H1 (cell line): ENCODE measurements around the gene APOC1. TPM values are rescaled to one million over a fixed set of nuclear protein-coding genes. Genes with fewer than 3 reads are reported as not detected.

Experiments
- JUN ChIP-seq: IDR thresholded peaks from 2 replicates; pipeline ENCODE4 v1.6.1; 2011; ENCODE audit warnings: low read depth, mild to moderate bottlenecking, improper control_type of control experiment, low read length
- POU5F1 ChIP-seq: IDR thresholded peaks from 2 replicates; pipeline ENCODE4 v1.6.1; 2011; ENCODE audit warnings: low read depth, mild to moderate bottlenecking, low read length, moderate library complexity
- RBBP5 ChIP-seq: IDR thresholded peaks from 2 replicates; pipeline ENCODE4 v1.7.1; 2012; ENCODE audit warnings: low read depth, mild to moderate bottlenecking, inconsistent platforms, low read length, moderate library complexity, borderline replicate concordance
- YY1 ChIP-seq: IDR thresholded peaks from 2 replicates; pipeline ENCODE4 v1.6.1; 2011; ENCODE audit warnings: low read depth, mild to moderate bottlenecking, low read length
- polyA plus RNA-seq, 7 experiments: library from polyadenylated mRNA; depleted of rRNA in 3 of 7; stranded (reverse) in 5 of 7; unstranded in 2 of 7; fragments of >200 nt in 5 of 7; fragments of 200-250 nt in 2 of 7; gene quantifications; 1 replicate in 5 of 7; 2 replicates in 1 of 7; 4 replicates in 1 of 7; pipeline versions ENCODE4 v1.2.1 to v1.2.3, GENCODE V29; 2011 to 2013; ENCODE audit warnings: missing spikeins in 2 of 7, mixed read lengths in 2 of 7
- total RNA-seq: library from RNA; stranded (reverse); fragmentation: NEBNext Ultra II Directional; extraction: Animal tissue kit (Norgen Biotek cat#: 25700); gene quantifications from 2 replicates; pipeline ENCODE4 v1.2.1, GENCODE V29; 2021
- TF ChIP-seq, protein P1 (sequence below): IDR thresholded peaks from 2 replicates; pipeline ENCODE4 v1.6.1; 2012; ENCODE audit warnings: inconsistent platforms
- TF ChIP-seq, protein P2 (sequence below), 3 experiments: IDR thresholded peaks; 1 replicate in 2 of 3; 2 replicates in 1 of 3; pipeline versions ENCODE4 v1.5.1 to v1.6.1; 2011; ENCODE audit warnings: low read length in 3 of 3, mild to moderate bottlenecking in 3 of 3, inconsistent platforms in 2 of 3, low read depth in 1 of 3, moderate library complexity in 1 of 3; ENCODE audit not compliant: insufficient read depth in 1 of 3; ENCODE audit errors: control extremely low read depth in 1 of 3
- TF ChIP-seq, protein P3 (sequence below): fragments of 300-600 bp; sonication (generic); IDR thresholded peaks from 2 replicates; pipeline ENCODE4 v1.7.1; 2012; ENCODE audit warnings: low read length, moderate library complexity, mild to moderate bottlenecking, inconsistent platforms; ENCODE audit not compliant: insufficient replicate concordance

Gene APOC1
- total and polyA plus RNA-seq, 2 of the 8 experiments (the other 6 are each of a cell fraction or from before 2014, with no cell fraction given): 55.8 to 78.2 TPM

DNA sequence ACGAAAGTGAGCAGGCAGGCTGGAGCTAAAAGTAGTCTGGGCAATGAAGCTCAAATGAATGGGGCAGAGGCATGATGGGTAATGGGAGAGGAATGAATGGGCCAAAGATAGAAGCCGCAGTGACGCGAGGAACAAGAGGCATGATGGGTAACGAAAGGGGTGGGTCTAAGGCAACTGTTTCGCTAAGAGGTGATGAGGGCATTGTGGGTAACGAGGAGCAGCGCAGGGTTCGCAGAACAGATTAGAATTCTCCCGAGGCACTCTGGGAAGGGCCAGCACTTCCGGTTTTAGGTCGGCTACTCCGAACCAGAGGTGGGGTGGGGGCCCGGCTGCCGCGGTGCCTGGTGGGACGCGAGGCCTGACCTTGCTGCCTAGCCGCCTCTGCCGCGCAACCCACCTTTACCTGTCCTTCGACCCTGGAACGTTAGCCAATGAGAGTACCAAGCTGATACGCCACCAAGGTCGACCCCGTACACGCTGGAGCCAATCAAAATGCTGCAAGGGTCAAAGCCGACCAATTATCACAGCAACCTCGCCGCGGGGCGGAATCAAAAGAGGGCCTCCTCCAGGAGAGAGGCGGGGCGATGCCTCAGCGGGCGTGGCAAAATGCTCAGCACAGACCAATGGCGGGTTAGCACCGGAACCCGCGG is 23.9 kb upstream of the APOC1 start (continued):
- TF ChIP-seq, protein P1, sequence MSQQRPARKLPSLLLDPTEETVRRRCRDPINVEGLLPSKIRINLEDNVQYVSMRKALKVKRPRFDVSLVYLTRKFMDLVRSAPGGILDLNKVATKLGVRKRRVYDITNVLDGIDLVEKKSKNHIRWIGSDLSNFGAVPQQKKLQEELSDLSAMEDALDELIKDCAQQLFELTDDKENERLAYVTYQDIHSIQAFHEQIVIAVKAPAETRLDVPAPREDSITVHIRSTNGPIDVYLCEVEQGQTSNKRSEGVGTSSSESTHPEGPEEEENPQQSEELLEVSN: no peak
- TF ChIP-seq JUN (no peak), YY1 (no peak; the same call in 1 of the 2 replicates), RBBP5 (no peak), POU5F1 (no peak)
- TF ChIP-seq, protein P2, sequence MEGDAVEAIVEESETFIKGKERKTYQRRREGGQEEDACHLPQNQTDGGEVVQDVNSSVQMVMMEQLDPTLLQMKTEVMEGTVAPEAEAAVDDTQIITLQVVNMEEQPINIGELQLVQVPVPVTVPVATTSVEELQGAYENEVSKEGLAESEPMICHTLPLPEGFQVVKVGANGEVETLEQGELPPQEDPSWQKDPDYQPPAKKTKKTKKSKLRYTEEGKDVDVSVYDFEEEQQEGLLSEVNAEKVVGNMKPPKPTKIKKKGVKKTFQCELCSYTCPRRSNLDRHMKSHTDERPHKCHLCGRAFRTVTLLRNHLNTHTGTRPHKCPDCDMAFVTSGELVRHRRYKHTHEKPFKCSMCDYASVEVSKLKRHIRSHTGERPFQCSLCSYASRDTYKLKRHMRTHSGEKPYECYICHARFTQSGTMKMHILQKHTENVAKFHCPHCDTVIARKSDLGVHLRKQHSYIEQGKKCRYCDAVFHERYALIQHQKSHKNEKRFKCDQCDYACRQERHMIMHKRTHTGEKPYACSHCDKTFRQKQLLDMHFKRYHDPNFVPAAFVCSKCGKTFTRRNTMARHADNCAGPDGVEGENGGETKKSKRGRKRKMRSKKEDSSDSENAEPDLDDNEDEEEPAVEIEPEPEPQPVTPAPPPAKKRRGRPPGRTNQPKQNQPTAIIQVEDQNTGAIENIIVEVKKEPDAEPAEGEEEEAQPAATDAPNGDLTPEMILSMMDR (IDR thresholded peaks at IDR 0.05; ENCODE audit: control extremely low read depth in 1 of 3, insufficient read depth in 1 of 3, low read depth in 1 of 3, low read length in 3 of 3): no peak
- TF ChIP-seq, protein P3, sequence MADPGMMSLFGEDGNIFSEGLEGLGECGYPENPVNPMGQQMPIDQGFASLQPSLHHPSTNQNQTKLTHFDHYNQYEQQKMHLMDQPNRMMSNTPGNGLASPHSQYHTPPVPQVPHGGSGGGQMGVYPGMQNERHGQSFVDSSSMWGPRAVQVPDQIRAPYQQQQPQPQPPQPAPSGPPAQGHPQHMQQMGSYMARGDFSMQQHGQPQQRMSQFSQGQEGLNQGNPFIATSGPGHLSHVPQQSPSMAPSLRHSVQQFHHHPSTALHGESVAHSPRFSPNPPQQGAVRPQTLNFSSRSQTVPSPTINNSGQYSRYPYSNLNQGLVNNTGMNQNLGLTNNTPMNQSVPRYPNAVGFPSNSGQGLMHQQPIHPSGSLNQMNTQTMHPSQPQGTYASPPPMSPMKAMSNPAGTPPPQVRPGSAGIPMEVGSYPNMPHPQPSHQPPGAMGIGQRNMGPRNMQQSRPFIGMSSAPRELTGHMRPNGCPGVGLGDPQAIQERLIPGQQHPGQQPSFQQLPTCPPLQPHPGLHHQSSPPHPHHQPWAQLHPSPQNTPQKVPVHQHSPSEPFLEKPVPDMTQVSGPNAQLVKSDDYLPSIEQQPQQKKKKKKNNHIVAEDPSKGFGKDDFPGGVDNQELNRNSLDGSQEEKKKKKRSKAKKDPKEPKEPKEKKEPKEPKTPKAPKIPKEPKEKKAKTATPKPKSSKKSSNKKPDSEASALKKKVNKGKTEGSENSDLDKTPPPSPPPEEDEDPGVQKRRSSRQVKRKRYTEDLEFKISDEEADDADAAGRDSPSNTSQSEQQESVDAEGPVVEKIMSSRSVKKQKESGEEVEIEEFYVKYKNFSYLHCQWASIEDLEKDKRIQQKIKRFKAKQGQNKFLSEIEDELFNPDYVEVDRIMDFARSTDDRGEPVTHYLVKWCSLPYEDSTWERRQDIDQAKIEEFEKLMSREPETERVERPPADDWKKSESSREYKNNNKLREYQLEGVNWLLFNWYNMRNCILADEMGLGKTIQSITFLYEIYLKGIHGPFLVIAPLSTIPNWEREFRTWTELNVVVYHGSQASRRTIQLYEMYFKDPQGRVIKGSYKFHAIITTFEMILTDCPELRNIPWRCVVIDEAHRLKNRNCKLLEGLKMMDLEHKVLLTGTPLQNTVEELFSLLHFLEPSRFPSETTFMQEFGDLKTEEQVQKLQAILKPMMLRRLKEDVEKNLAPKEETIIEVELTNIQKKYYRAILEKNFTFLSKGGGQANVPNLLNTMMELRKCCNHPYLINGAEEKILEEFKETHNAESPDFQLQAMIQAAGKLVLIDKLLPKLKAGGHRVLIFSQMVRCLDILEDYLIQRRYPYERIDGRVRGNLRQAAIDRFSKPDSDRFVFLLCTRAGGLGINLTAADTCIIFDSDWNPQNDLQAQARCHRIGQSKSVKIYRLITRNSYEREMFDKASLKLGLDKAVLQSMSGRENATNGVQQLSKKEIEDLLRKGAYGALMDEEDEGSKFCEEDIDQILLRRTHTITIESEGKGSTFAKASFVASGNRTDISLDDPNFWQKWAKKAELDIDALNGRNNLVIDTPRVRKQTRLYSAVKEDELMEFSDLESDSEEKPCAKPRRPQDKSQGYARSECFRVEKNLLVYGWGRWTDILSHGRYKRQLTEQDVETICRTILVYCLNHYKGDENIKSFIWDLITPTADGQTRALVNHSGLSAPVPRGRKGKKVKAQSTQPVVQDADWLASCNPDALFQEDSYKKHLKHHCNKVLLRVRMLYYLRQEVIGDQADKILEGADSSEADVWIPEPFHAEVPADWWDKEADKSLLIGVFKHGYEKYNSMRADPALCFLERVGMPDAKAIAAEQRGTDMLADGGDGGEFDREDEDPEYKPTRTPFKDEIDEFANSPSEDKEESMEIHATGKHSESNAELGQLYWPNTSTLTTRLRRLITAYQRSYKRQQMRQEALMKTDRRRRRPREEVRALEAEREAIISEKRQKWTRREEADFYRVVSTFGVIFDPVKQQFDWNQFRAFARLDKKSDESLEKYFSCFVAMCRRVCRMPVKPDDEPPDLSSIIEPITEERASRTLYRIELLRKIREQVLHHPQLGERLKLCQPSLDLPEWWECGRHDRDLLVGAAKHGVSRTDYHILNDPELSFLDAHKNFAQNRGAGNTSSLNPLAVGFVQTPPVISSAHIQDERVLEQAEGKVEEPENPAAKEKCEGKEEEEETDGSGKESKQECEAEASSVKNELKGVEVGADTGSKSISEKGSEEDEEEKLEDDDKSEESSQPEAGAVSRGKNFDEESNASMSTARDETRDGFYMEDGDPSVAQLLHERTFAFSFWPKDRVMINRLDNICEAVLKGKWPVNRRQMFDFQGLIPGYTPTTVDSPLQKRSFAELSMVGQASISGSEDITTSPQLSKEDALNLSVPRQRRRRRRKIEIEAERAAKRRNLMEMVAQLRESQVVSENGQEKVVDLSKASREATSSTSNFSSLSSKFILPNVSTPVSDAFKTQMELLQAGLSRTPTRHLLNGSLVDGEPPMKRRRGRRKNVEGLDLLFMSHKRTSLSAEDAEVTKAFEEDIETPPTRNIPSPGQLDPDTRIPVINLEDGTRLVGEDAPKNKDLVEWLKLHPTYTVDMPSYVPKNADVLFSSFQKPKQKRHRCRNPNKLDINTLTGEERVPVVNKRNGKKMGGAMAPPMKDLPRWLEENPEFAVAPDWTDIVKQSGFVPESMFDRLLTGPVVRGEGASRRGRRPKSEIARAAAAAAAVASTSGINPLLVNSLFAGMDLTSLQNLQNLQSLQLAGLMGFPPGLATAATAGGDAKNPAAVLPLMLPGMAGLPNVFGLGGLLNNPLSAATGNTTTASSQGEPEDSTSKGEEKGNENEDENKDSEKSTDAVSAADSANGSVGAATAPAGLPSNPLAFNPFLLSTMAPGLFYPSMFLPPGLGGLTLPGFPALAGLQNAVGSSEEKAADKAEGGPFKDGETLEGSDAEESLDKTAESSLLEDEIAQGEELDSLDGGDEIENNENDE: no peak
